ENCODE measurements around the gene LRFN2.

- TF ChIP-seq CTCF (IDR thresholded peaks at IDR 0.05; ENCODE audit: low read depth, low read length, missing input control) (no peak), TAF1 (conservative IDR thresholded peaks at IDR 0.05) (no peak), ZBTB33 (IDR thresholded peaks at IDR 0.05) (no peak), JUND (IDR thresholded peaks at IDR 0.05) (no peak), REST (IDR thresholded peaks at IDR 0.05) (no peak), YY1 (IDR thresholded peaks at IDR 0.05) (no peak), FOXA1 (IDR thresholded peaks at IDR 0.05) (no peak), RAD21 (IDR thresholded peaks at IDR 0.05) (no peak), RXRA (IDR thresholded peaks at IDR 0.05) (no peak)
- TF ChIP-seq, protein P1, sequence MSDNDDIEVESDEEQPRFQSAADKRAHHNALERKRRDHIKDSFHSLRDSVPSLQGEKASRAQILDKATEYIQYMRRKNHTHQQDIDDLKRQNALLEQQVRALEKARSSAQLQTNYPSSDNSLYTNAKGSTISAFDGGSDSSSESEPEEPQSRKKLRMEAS (IDR thresholded peaks at IDR 0.05), result no peak
Observed at GRCh38 chr6:40419377-40419776, 167.8 kb downstream of the LRFN2 start.
